Epithelial cell of proximal tubule (primary cell): Measurements from ENCODE around the gene RAD54L. TPM values are rescaled to one million over a fixed set of nuclear protein-coding genes. Genes with fewer than 3 reads are reported as not detected.
"Not testable (repeated sequence)": the region's sequence is repeated elsewhere in the genome, so short reads cannot be mapped to it uniquely, and the experiment has no call there.

ENCODE experiments used
- DNase-seq: peaks from one replicate; pipeline ENCODE4 v3.0.0-alpha.2; 2011; ENCODE audit warnings: low read depth
- H3K4me3 ChIP-seq: 2 replicates; pipeline ENCODE4 v1.5.1; 2011; ENCODE audit warnings: low read depth, mild to moderate bottlenecking, low read length
- CTCF ChIP-seq: conservative IDR thresholded peaks from 2 replicates; pipeline ENCODE4 v1.5.1; 2012; ENCODE audit warnings: low read depth, mild to moderate bottlenecking, low read length
- total RNA-seq: library from RNA; depleted of rRNA; stranded (reverse); fragments of >200 nt; gene quantifications from 2 replicates; pipeline ENCODE4 v1.2.3, GENCODE V29; 2015

Gene RAD54L
- total RNA-seq, 1 donor from 2014 or later: 23.6 TPM

- H3K4me3 ChIP-seq: no peak overlapping the region
- TF ChIP-seq CTCF: no peak
- DNase-seq: no peak
Observed at GRCh38 chr1:46219551-46220520, 27.7 kb upstream of the RAD54L start.

GRCh38 chr1:46220808-46221207 is 26.8 kb upstream of the RAD54L start:
- H3K4me3 ChIP-seq: no peak overlapping the region
- TF ChIP-seq CTCF: no peak
- DNase-seq: no peak

GRCh38 chr1:46221749-46222148 is 25.8 kb upstream of the RAD54L start:
- no peak for DNase-seq
- TF ChIP-seq CTCF: no peak
- H3K4me3 ChIP-seq: no peak overlapping the region

- not testable (repeated sequence) for H3K4me3 ChIP-seq, DNase-seq
Observed at GRCh38 chr1:46223055-46223454, 24.5 kb upstream of the RAD54L start.

- DNase-seq: peak; percentile 54
- peak; percentile 98 for TF ChIP-seq CTCF
- no peak overlapping the region for H3K4me3 ChIP-seq
Observed at GRCh38 chr1:46223472-46223943, 24.1 kb upstream of the RAD54L start.

GRCh38 chr1:46224966-46225365 is 22.6 kb upstream of the RAD54L start:
- no peak for DNase-seq
- no peak for TF ChIP-seq CTCF
- no peak overlapping the region for H3K4me3 ChIP-seq

GRCh38 chr1:46231231-46231630 is 16.3 kb upstream of the RAD54L start:
- not testable (repeated sequence) for DNase-seq, H3K4me3 ChIP-seq

- DNase-seq: no peak
- TF ChIP-seq CTCF: no peak
- no peak overlapping the region for H3K4me3 ChIP-seq
Observed at GRCh38 chr1:46236882-46237281, 10.7 kb upstream of the RAD54L start.

- DNase-seq: peak; percentile 51
- not testable (repeated sequence) for H3K4me3 ChIP-seq
Observed at GRCh38 chr1:46238865-46239264, 8.7 kb upstream of the RAD54L start.

- not testable (repeated sequence) for H3K4me3 ChIP-seq, DNase-seq
Observed at GRCh38 chr1:46241733-46242132, 5.8 kb upstream of the RAD54L start.
